ENCODE results near the gene PWWP2B. TPM values are rescaled to one million over a fixed set of nuclear protein-coding genes. Genes with fewer than 3 reads are reported as not detected.

PWWP2B gene
- total RNA-seq, 1 experiment from 2014 or later, result 12.2 TPM

GRCh38 chr10:132420469-132420980 is 23.5 kb downstream of the PWWP2B start:
- no peak overlapping the region for H3K4me3 Mint-ChIP-seq
- TF ChIP-seq ZNF423 (CRISPR knock-in tag; IDR thresholded peaks at IDR 0.05) (peak; percentile 58), GTF2I (CRISPR knock-in tag; conservative IDR thresholded peaks at IDR 0.05) (no peak)
- 0 out of 2 replicates have a peak overlapping the region, but pooled peaks have one; percentile 65 for H3K27ac Mint-ChIP-seq
- no peaks in the 10 kb centered on the region for H3K27me3 Mint-ChIP-seq (ENCODE audit: low read depth)
- ATAC-seq (no peak), DNase-seq (ENCODE audit: low spot score) (no peak)
- peaks cover 2% of the 10 kb centered on the region; the same call in 1 of the 2 replicates for H3K9me3 Mint-ChIP-seq
- peaks cover under 1% of the 10 kb centered on the region; the same call in 1 of the 2 replicates for H3K36me3 Mint-ChIP-seq
- peaks cover 20% of the 10 kb centered on the region for H3K4me1 Mint-ChIP-seq
- CTCF ChIA-PET, result interaction anchor here (0.7 to 6.6 kb wide), 4 partner anchors 15 to 60 kb away, joined by 3 to 63 read pairs (median 6); partner anchors contain the start of gene PWWP2B
- POLR2A ChIA-PET, result interaction anchor here (0.9 kb wide), 1 partner anchor 12 kb away, joined by 3 read pairs; no protein-coding TSS in a partner anchor

- H3K4me3 Mint-ChIP-seq, result no peak overlapping the region
- peaks cover 20% of the 10 kb centered on the region for H3K4me1 Mint-ChIP-seq
- POLR2A ChIA-PET, result interaction anchor here (0.9 kb wide), 1 partner anchor 13 kb away, joined by 3 read pairs; no protein-coding TSS in a partner anchor
- H3K9me3 Mint-ChIP-seq, result peaks cover 3% of the 10 kb centered on the region; the same call in 1 of the 2 replicates
- no peaks in the 10 kb centered on the region for H3K36me3 Mint-ChIP-seq
- no peaks in the 10 kb centered on the region for H3K27me3 Mint-ChIP-seq (ENCODE audit: low read depth)
- CTCF ChIA-PET, result interaction anchor here (0.7 to 6.6 kb wide), 5 partner anchors 16 to 61 kb away, joined by 3 to 63 read pairs (median 6); partner anchors contain the start of gene PWWP2B
- DNase-seq (ENCODE audit: low spot score) (no peak), ATAC-seq (no peak)
- TF ChIP-seq MLX (CRISPR knock-in tag; IDR thresholded peaks at IDR 0.05) (no peak), ZNF416 (CRISPR knock-in tag; IDR thresholded peaks at IDR 0.05) (no peak), ZNF423 (CRISPR knock-in tag; IDR thresholded peaks at IDR 0.05) (0 out of 2 replicates have a peak, but pooled peaks have one; percentile 24)
- no peak overlapping the region for H3K27ac Mint-ChIP-seq
These were observed 24.2 kb downstream of the PWWP2B start for GRCh38 chr10:132420981-132421846.

DNA sequence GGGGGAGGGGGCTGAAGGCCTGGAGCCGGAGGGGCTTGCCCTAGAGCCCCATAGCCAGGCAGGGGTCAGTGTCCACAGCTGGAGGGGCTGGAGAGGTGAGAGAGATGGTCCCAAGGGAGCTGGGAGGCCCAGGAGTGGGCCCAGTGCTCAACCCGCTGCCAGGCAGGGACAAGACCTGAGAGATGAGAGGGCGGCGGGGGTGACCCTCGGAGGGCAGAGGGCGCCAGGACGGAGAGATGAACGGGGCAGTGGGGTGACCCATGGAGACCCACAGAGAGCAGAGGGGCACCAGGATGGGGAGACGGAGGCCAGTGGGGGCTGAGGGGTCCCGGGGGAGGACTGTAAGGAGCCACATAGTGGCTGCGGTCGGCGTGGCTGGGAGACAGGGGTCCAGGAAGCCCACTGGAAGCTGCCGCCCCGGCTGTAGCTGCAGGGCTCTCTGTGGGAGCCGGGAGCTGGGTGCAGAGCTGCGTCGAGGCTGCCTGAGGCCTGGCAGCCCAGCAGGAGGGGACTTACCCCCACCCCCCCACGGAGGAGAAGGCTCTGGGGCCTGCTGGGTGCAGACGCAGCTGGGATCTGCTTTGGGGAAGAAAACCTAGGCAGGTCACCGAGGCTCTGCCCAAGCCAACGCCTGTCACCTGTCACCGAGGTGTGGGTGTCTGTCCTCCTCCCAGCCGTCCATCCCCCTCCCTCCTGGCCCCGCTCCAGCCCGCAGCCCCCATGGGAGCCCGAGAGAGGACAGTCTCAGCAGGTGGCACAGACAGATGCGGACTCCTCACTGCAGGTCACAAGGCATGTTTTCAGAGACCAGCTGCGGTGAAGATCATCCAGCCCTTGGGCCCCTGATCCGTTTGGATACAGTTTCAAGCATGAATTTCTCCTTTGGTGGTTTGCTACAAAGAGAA is 25.1 kb downstream of the PWWP2B start:
- no peaks in the 10 kb centered on the region for H3K36me3 Mint-ChIP-seq
- ChIA-PET POLR2A (no interaction called here), CTCF (interaction anchor here (0.9 to 6.6 kb wide), 4 partner anchors 17 to 59 kb away, joined by 3 to 63 read pairs (median 6); partner anchors contain the start of gene PWWP2B)
- peaks cover 20% of the 10 kb centered on the region for H3K4me1 Mint-ChIP-seq
- H3K9me3 Mint-ChIP-seq, result peaks cover 3% of the 10 kb centered on the region; the same call in 1 of the 2 replicates
- H3K4me3 Mint-ChIP-seq, result no peak overlapping the region
- peak overlapping the region; percentile 59 for H3K27ac Mint-ChIP-seq
- DNase-seq (ENCODE audit: low spot score), result no peak
- H3K27me3 Mint-ChIP-seq (ENCODE audit: low read depth), result no peaks in the 10 kb centered on the region
- ATAC-seq, result no peak
- TF ChIP-seq JUN (CRISPR knock-in tag; IDR thresholded peaks at IDR 0.05) (no peak), SMAD3 (CRISPR knock-in tag; IDR thresholded peaks at IDR 0.05; ENCODE audit: borderline replicate concordance) (no peak), RELA (CRISPR knock-in tag; IDR thresholded peaks at IDR 0.05; ENCODE audit: borderline replicate concordance) (no peak), HMGXB4 (CRISPR knock-in tag; IDR thresholded peaks at IDR 0.05) (no peak), NFYB (CRISPR knock-in tag; conservative IDR thresholded peaks at IDR 0.05; ENCODE audit: low read depth) (no peak), IRF1 (CRISPR knock-in tag; IDR thresholded peaks at IDR 0.05) (no peak), CBFB (CRISPR knock-in tag; IDR thresholded peaks at IDR 0.05; ENCODE audit: low read depth) (no peak), SP1 (CRISPR knock-in tag; conservative IDR thresholded peaks at IDR 0.05) (no peak), ZNF232 (CRISPR knock-in tag; IDR thresholded peaks at IDR 0.05) (no peak), ATF6 (CRISPR knock-in tag; IDR thresholded peaks at IDR 0.05) (no peak), ZNF281 (CRISPR knock-in tag; IDR thresholded peaks at IDR 0.05) (no peak), CREB1 (CRISPR knock-in tag; IDR thresholded peaks at IDR 0.05) (no peak), ZNF416 (CRISPR knock-in tag; IDR thresholded peaks at IDR 0.05) (no peak), TP53 (CRISPR knock-in tag; IDR thresholded peaks at IDR 0.05) (no peak)
- TF ChIP-seq, protein P1, sequence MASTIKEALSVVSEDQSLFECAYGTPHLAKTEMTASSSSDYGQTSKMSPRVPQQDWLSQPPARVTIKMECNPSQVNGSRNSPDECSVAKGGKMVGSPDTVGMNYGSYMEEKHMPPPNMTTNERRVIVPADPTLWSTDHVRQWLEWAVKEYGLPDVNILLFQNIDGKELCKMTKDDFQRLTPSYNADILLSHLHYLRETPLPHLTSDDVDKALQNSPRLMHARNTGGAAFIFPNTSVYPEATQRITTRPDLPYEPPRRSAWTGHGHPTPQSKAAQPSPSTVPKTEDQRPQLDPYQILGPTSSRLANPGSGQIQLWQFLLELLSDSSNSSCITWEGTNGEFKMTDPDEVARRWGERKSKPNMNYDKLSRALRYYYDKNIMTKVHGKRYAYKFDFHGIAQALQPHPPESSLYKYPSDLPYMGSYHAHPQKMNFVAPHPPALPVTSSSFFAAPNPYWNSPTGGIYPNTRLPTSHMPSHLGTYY (CRISPR knock-in tag; IDR thresholded peaks at IDR 0.05), result no peak

Measured in WTC11 (cell line).